ENCODE results near the gene ASCC1. TPM values are rescaled to one million over a fixed set of nuclear protein-coding genes. Genes with fewer than 3 reads are reported as not detected.

The ASCC1 gene
- polyA plus RNA-seq, 2 of the 4 experiments (the other 2 are of a cell fraction), result 56.5 to 82.3 TPM

- no peaks in the 10 kb centered on the region for H3K4me1 ChIP-seq
- TF ChIP-seq JUNB (IDR thresholded peaks at IDR 0.05) (no peak), TP53 (CRISPR knock-in tag; IDR thresholded peaks at IDR 0.05) (no peak), FOSL2 (IDR thresholded peaks at IDR 0.05) (no peak), FOSL2 (CRISPR knock-in tag; IDR thresholded peaks at IDR 0.05) (no peak), HOXA7 (CRISPR knock-in tag; IDR thresholded peaks at IDR 0.05) (no peak), POLR2AphosphoS2 (conservative IDR thresholded peaks at IDR 0.05; ENCODE audit: low read length) (no peak), CHD4 (IDR thresholded peaks at IDR 0.05; ENCODE audit: borderline replicate concordance) (no peak), KDM1A (IDR thresholded peaks at IDR 0.05; ENCODE audit: low read depth) (no peak), CBX2 (IDR thresholded peaks at IDR 0.05; ENCODE audit: borderline replicate concordance, low read depth) (no peak), USF2 (IDR thresholded peaks at IDR 0.05) (no peak), RARB (CRISPR knock-in tag; IDR thresholded peaks at IDR 0.05) (no peak), HEYL (CRISPR knock-in tag; IDR thresholded peaks at IDR 0.05) (no peak), MYC (IDR thresholded peaks at IDR 0.05; ENCODE audit: borderline replicate concordance, low read length) (no peak), GATA3 (IDR thresholded peaks at IDR 0.05; ENCODE audit: borderline replicate concordance) (no peak), PBX3 (IDR thresholded peaks at IDR 0.05) (no peak), PHF8 (IDR thresholded peaks at IDR 0.05; ENCODE audit: borderline replicate concordance, low read depth) (no peak), FOXS1 (CRISPR knock-in tag; IDR thresholded peaks at IDR 0.05) (no peak), HES2 (IDR thresholded peaks at IDR 0.05) (no peak), SMC3 (IDR thresholded peaks at IDR 0.05) (no peak), ZC3H11A (IDR thresholded peaks at IDR 0.05) (no peak)
- H3K4me2 ChIP-seq, result no peak overlapping the region
- DNase-seq (ENCODE audit: low read depth in 1 of 2, low spot score in 1 of 2) (no peak), ATAC-seq (no peak), FAIRE-seq (no peak)
- POLR2A ChIA-PET, result no interaction called here
- CTCF ChIA-PET, result interaction anchor here (1.9 to 4.4 kb wide), 2 partner anchors 8 to 160 kb away, joined by 6 to 44 read pairs; no protein-coding TSS in a partner anchor
- H3K27ac ChIP-seq, result no peak overlapping the region
- H3K4me3 ChIP-seq, result no peak overlapping the region
- no peaks in the 10 kb centered on the region for H3K9me3 ChIP-seq
- 83% methylated on average over 5 of the region's 5 CpGs for WGBS (ENCODE audit: missing lambda C conversion rate)
Observed at GRCh38 chr10:72056113-72056512, 160.0 kb downstream of the ASCC1 start.

GRCh38 chr10:72053690-72054089, 162.4 kb downstream of the ASCC1 start:
- Histone ChIP-seq H3K4me2 (no peak overlapping the region), H3K4me3 (no peak overlapping the region), H3K27ac (no peak overlapping the region), H3K9me3 (peaks cover 10% of the 10 kb centered on the region; the same call in 2 of the 3 replicates), H3K4me1 (no peaks in the 10 kb centered on the region)
- POLR2A ChIA-PET, result no interaction called here
- CTCF ChIA-PET, result interaction anchor here (1.1 to 22.0 kb wide), 5 partner anchors 9 to 157 kb away, joined by 3 to 207 read pairs (median 9); no protein-coding TSS in a partner anchor
- ATAC-seq (no peak), FAIRE-seq (no peak), DNase-seq (ENCODE audit: low read depth in 1 of 2, low spot score in 1 of 2) (no peak)
- WGBS (ENCODE audit: missing lambda C conversion rate), result 86% methylated on average over 7 of the region's 7 CpGs
- no peak for TF ChIP-seq RNF2 (IDR thresholded peaks at IDR 0.05; ENCODE audit: borderline replicate concordance, low read depth)
- TF ChIP-seq GATA3 (IDR thresholded peaks at IDR 0.05; ENCODE audit: borderline replicate concordance), result no peak
- no peak for TF ChIP-seq EHF (CRISPR knock-in tag; IDR thresholded peaks at IDR 0.05)
- no peak for TF ChIP-seq NPAS2 (CRISPR knock-in tag; IDR thresholded peaks at IDR 0.05; ENCODE audit: borderline replicate concordance)
- no peak for TF ChIP-seq ATOH8 (CRISPR knock-in tag; IDR thresholded peaks at IDR 0.05; ENCODE audit: low read depth)
- no peak for TF ChIP-seq ZFP36 (IDR thresholded peaks at IDR 0.05; ENCODE audit: borderline replicate concordance, partially characterized antibody)
- no peak for TF ChIP-seq JUN (IDR thresholded peaks at IDR 0.05)
- no peak for TF ChIP-seq KDM1A (IDR thresholded peaks at IDR 0.05; ENCODE audit: low read depth)
